Breast epithelium (tissue), 3 donors: Measurements from ENCODE around the gene CD72.

Source experiments
- CTCF ChIP-seq, 3 donors: fragments of 450-650 bp; IDR thresholded peaks; one replicate each; pipeline ENCODE4 v1.5.1; 2016 to 2017; ENCODE audit warnings: antibody characterized with exemption in 3 of 3, mild to moderate bottlenecking in 3 of 3, moderate library complexity in 3 of 3
- POLR2A ChIP-seq: fragments of 450-650 bp; IDR thresholded peaks from one replicate; pipeline ENCODE4 v1.6.1; 2016; ENCODE audit warnings: antibody characterized with exemption, mild to moderate bottlenecking, moderate library complexity

GRCh38 chr9:35666045-35666444 lies 47.8 kb upstream of the CD72 start:
- TF ChIP-seq CTCF (IDR thresholded peaks at IDR 0.05) (no peak), POLR2A (no peak)
